ENCODE data around the gene ALPP.
"Not testable (repeated sequence)": the region's sequence is repeated elsewhere in the genome, so short reads cannot be mapped to it uniquely, and the experiment has no call there.

ALPP gene

DNA sequence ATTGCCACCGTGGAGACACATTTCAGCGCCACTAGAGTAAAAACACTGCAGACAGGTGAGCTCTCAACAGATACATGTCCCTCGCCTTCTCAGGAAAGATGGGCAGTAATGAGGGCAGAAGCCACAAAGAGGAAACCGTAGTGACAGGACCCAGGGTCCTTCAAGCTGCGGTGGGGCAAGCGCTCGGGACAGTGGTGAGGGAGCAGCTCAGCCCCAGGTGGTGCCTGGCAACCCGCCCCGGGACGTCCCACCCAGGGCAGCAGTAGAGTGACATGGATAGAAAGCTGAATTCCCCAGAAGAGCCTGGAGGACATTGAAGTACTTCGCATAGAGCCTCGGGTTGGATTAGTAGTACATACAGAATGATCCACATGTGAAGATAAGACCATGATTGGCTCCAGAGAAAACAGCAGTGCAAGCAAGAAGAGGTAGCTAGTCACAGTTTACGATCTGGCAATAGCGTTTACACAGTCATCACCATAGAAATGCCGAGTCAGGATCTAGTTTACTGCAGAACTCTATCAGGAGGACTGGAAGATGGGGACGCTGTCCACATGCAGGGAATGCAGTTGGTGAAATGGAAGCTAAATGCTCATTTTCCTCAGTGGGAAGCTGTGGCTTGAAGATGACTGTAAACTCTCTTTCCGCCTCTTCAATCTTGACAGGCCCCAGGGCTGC is 37.4 kb upstream of the ALPP start:
- DNase-seq (ENCODE audit: low read depth): no peak

DNA sequence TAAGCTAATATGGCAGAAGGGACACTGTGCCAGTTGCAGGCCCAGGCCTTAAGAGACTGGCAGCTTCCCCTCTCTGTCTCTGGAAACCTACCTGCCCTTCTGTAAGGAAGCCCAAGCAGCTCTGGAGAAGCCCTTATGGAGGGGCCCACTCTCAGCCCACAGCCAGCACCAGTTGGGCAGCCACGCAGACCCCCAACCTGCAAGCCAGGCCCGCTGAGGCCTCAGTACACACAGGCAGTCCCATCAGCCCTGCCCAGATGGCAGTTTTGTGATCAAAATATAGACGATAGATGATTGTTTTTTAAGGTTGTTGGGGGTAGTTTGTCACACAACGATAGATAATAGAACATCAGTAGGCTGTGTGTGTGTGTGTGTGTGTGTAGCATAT is 36.8 kb upstream of the ALPP start:
- no peak for DNase-seq (ENCODE audit: low read depth)

DNA sequence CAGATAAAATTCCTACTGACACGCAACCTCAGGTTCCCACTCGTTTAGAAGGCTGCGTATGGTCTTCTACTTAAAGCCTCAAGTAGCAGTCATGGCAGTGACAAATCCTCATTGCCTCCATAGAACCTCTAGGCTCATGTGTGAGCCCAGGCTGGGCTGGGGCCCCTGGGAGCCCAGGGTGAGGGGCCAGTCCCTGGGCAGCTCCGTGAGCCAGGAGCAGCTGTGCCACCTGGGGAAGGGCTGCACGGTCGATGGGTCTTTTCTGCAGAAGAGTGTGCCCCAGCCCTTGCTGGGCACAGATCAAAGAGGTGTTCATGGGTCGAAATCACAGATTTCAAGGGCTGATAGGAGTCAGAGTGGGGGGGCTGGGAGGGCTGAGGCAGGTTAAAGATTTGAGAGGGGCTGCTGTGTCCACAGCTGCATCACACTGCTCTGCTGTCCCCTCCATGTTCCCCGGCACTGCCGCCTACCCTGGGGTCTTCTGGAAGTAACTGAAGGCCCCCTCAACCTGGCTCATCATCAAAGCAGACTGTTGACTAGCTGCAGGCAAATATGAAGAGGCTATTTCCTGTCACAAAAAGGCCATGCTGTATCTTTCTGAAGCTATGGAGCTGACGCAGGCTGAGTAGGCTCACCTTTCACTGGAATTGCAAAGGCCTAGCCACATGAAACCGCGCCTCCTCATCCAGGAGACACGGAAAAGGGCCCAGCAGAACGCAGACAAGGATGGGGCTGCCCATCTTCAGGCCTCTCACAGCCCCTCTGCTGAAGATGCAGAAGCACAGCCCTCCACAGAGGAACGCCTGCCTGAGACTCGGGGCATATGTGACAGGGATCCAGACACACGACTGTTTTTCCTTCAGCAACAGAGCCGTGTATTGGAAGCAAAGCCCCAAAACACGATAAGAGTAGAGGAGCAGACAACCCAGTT is 35.7 kb upstream of the ALPP start:
- no peak for DNase-seq (ENCODE audit: low read depth)

DNA sequence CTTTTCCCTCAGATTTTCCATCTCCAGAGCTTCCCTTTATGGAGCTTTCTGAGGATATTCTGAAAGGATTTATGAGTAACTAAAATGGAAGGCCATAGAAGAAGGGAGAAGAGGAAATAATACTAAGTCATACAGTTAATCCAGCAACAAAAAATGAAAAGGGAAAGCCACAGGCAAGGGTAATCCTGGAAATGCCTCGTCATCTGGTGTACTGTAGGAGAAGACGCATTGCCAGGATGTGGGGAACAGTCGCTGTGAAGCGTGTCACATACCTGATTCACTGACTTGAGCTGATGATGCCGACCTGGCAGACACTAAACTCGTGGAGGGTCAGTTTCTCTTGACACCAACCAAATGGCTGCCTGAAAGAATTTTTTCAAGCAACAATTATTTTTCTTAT is 34.7 kb upstream of the ALPP start:
- DNase-seq (ENCODE audit: low read depth): no peak

DNA sequence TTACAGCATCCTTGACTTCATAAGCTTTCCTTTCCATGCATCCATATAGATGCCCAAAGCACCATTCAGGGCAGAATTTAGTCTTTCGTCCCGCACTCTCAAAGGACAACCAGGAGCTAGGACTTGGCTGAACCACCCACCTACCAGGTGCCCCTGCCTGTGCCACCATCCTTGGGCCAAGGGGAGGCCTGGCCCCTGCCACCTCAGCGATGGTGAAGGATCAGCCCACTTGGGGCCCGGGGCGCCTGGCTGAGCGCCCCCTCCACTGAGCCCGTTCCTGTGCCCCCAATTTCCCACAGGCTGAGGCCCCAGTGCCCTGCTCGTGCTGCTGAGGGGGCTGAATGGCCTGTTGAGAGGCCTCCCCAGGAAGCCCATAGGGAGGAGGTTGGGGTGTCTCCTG is 33.3 kb upstream of the ALPP start:
- DNase-seq (ENCODE audit: low read depth): no peak

DNA sequence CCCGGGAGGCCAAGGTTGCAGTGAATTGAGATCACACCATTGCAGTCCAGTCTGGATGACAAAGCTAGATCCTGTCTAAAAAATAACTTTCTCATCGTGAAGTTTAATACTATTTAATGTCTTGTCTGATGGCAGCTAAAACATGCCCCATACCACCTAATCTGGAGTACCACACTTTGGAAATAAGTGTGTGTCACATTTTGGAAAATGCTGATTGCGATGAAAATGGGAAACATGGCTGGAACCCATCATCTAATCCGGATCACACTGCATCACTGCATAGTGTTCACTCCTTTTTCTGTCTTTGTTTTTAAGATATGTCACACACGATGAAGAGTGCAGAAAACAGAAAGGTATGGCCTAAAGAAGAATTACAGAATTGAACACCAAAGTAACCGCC is 31.2 kb upstream of the ALPP start:
- DNase-seq (ENCODE audit: low read depth): no peak

DNA sequence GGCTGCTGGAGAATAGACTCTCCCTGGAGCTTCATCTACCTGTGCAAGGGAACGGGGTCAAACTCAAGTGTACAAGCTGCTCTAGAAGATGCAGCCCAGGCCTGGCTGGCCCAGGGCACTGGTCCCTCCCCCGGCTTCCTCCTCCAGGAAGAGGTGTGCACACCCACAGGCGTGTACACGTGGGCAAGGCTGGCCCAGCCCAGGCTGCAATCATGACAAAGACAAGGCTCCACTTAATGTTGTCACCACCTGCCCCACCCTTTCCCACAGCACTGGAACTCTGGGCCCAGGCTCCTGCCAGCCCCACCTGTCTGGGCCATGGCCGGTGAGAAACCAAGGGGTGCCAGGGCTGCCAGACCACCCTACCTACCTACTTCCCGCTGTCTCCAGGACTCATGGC is 29.6 kb upstream of the ALPP start:
- DNase-seq (ENCODE audit: low read depth): no peak

DNA sequence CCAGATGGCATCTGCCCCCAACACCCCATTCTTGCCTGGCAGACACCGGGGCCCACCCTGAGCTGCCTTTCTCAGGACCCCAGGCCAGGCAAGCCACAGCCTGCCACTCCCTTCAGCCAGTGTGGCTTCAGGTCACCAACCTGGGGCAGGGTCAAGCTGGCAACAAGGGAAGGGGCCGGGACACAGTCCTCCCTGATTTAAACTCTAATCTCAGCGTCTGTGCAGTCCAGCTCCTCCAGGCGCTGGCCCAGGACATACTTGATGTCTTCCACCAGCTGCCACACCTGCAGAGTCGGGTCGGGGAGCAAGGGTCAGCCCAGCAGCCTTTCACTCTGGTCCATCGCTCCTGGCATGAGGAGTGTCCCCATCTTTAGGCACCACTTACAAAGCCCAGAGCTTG is 29.0 kb upstream of the ALPP start:
- DNase-seq (ENCODE audit: low read depth): no peak

DNA sequence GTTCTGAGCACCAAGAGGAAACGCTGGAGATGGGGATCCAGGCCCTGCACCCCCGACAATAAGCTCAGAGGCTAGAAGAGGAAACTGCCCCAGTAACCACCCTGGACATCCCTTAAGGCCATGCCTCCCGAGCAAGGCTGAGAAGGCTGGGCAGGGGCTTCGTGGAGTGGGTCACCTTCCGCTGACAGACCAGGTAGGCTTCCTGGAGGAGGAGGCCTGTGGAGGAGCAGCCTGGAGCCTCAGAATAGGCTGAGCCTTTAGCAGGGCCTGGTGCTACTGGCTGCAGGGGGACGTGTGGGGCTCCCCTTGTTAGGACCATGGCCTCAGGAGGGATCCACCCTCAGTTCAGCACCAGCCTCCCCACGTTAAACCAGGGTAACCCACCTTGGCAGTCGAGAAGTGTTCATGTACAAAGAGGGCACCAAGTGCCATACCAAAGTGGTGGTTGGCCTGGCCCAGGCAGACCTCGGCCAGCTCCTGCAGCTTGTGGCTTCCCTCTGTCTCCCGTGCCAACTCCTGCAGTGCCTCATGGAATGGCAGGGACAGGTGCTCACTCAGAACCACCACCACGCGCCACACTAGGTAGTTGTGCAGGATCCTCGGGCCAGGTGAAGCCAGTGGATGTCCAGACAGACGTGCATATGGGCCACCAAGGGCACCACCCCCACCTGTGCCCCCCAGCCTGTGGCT is 28.5 kb upstream of the ALPP start:
- DNase-seq (ENCODE audit: low read depth): no peak

DNA sequence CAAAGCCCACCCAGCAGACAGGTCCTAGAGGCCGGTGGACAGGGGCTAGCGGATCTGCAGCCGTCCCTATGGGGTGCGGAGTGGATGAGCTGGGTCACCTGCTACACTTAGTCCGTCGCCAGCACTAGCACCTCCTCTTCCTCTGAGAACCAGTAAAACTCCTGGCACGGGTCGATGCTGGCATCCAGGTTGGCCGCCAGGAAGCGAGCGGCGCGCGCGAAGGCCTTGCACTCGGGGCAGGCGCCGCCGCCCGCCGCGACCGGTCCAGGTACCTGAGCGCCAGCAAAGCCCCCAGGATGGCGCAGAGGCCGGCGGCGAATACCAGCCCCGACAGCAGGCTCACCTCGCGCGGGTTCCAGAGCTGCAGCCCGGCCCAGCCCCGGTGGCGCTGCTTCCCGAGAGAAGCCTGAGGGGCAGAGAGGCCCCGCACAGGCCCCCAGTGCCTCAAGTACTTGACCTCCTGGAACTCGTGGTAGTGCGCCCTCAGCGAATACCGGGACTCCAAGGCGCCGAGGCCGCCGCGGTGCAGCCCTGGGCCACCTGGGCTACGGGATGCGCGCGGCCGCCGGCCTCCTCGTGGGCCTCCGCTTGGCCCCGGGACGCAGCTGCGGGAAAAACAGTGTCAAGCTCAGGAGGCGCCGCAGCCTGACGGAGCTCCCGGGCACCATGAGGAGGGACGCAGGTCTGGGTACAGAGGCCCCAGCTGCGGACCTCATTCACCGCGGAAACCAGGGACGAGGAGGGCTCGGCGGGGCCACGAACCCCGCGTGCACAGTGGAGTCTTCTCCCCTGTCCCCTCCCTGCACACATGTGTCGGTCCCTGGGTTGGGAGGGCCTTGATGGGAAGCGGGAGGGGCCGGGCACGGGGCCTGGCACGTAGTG is 27.5 kb upstream of the ALPP start:
- DNase-seq (ENCODE audit: low read depth): no peak

DNA sequence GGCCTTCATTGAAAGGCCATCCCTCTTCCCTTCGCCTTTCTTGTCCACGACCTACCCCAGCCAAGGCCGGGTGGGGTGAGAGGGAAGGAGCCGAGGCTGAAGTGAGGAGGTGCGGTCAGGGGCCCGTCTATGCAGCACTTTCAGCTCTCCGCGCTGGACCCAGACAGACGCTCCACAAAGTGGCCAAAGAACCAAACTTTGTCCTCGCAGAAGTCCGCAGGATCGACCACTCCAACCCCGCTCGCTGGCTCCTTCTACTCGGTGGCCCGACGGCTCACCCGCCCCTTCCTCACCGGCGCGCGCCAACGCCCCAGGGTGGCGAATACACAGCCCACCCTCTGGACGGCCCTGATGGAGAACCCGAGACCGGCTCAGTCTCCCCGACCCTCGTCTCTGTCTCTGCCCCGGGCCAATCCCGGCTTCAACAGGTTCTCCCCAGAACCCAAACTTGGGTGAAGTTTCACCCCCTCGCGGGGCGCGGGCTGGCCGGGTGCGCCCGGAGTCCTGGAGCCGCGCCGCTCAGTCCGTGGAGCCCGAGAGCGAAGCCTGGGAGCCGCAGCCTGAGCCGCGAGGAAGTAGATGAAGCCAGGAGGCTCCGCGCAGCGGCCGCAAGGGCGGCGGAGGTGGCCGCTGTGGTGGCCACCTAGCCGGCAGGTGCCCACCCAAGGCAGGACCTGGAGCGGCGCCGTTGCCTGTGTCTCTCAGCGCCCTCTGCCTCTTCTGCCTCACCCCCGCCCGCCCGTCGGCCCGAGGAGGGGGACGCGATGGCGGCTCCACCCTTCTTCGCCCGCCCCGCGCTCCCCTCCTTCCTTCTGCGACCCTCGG is 26.7 kb upstream of the ALPP start:
- DNase-seq (ENCODE audit: low read depth): no peak

DNA sequence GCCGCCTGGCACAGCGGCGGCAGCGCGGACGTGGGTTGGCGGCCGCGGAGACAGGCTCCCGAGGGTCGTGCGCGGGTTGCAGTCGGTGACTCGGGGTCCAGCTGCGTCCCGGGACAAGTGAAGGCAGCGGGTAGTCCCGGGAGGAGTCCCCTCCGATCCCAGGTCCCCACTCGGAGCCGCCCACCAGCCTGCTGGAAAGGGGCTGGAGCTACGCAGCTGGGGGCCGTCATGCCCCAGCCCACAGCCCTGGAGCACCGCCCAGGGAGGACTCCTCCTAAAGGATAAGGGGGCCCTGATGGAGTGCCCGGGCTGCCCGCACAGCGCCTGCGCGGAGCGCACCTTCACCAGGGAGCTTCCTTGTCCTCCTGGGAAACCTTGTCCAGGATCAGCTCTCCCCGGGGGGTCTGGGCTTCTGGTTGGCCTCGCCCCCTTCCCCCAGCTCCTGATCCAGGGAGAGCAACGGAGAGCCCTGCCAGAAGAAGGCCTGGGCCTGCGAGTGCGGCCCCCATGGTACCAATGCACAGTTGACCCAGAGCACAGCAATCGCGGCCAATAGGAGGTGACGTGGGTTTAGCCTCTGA is 25.9 kb upstream of the ALPP start:
- no peak for DNase-seq (ENCODE audit: low read depth)

DNA sequence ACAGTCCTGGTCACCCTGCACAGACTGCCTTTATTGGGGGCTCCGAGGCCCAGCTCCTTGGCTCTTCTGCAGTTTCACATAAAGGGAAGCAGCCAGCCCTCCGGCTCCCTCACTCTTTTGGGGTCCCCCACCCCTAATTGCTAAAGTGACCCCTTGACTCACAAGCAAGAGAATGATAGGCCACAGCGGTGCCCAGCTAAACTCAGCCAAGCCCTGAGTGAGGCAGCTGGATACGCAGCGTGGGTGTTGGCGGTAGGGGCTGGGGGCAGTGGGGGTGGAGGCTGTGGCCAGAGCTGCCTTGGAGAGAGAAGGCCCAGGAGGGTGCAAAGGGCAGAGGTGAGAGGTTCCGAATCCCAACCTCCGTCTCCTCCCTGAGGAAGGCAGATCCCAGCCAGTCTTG is 25.5 kb upstream of the ALPP start:
- no peak for DNase-seq (ENCODE audit: low read depth)

DNA sequence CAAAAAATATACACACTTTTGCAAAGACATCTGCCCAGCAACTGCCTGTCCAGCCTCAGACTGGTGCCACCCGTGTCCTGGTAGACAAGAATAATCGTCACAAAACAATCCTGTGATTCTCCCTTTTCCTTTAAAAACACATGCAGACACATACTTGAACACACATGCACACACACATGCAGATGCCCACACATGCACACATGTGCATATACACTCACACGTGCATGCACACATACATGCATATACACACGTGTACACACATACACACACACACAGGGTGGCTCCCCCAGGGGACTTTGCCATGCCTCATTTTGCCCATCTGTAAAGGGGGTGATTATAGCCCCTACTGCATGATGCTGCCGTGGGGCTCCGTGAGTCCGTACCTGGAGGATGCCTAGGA is 24.9 kb upstream of the ALPP start:
- no peak for DNase-seq (ENCODE audit: low read depth)

DNA sequence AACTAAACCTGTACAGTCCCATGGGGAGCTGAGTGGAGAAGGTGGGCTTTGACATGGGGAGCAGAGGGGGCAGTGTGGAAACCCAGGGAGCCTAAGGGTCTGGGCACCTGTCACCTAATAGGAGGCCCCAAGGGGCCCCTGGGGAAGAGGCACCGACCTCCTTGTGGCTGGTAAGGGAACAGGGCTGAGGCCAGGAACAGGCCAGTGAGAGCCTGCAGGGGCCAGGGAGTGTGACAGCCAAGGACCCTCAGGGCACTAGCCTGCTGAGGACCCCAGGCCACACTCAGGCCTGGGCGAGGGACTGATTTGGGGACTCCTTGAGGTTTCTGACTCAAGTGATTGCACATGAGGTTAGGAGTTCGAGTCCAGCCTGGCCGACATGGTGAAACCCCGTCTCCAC is 24.5 kb upstream of the ALPP start:
- DNase-seq (ENCODE audit: low read depth): no peak

DNA sequence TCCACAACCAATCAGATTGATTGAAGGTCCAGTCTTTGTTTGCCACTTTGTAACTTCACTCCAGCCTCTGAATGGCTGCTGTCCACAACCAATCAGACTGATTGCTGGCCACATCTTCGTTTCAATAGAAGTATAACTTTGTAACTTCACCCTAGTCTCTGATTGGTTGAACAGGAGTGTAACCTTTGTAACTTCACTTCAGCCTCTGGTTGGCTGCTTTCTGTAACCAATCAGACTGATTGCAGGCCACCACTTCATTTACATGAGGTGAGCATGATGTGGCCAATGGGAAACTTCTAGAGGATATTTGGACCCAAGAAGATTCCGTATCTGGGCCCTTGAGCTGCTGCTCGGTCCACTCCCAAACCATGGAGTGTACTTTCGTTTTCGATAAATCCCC is 16.9 kb upstream of the ALPP start:
- no peak for DNase-seq (ENCODE audit: low read depth)

DNA sequence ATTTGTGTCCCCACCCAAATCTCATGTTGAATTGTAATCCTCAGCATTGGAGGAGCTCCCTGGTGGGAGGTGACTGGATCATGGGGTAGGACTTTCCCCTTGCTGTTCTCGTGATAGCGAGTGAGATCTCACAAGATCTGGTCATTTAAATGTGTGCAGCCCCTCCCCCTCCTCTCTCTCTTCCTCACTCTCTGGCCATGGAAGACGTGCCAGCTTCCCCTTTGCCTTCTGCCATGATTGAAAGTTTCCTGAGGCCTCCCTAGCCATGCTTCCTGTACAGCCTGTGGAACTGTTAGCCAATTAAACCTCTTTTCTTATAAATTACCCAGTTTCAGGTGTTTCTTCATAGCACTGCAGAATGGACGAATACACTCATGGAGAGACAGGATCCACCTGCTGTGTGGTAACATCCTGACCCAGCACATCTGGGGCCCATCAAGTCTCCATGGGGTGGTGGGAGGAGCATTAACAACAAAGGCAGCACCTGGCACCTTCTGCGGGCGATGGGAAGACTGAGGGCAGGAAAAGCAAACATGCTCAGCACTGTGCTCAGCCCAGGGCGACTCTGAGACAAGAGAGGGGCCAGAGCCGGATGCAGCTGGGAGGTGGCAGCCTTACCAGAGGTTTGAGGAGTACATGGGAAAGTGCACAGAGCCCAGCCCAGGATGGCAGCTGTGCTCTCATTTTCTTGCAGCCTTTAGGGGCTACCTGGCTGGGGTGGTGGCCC is 16.2 kb upstream of the ALPP start:
- no peak for DNase-seq (ENCODE audit: low read depth)

DNA sequence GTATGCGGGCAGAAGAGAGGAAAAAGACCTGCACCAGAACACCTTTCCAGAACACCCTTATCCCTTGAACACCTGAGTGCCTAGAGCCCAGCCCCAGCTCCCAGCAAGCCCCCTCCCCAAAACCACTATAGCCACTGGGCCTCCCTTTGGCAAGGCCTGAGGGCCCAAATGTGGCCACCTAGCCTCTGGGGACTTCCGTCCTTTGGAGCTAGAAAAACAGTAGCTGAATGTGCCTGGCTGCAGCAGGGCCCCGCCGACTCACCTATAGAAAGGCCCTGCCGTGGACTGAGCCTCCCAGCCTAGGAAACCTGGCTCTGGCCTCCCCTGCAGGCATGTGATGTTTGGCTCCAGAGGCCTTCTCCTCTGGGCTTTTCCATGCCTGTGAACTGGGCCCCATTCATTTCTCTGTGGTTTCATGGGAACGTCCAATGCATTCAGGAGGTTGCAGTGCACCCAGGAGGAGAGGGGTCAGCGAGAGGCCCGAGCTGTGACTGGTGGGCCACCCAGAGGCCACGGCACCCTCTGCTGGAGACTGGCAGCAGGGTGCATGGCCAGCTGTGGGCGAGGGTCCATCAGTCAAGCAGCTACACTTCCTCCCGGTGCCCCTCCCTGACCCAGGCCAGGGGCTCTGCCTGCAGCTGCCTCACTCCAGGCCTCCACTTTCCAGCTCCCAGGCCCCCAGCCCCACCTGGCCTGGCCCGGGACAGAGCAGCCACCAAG is 15.3 kb upstream of the ALPP start:
- DNase-seq (ENCODE audit: low read depth): not testable (repeated sequence)

Data from activated T-helper 1 cell treated with Interleukin-2 at 50 U/mL for 16 hours (primary cell).